Skeletal muscle satellite cell (primary cell): Measurements from ENCODE around the gene DSN1. TPM values are rescaled to one million over a fixed set of nuclear protein-coding genes. Genes with fewer than 3 reads are reported as not detected.

Experiments used
- H3K27me3 ChIP-seq: 2 replicates; pipeline ENCODE4 v1.7.0; 2013; ENCODE audit warnings: low read length; ENCODE audit not compliant: control insufficient read depth, insufficient read depth
- H3K36me3 ChIP-seq: 2 replicates; pipeline ENCODE4 v1.7.0; 2013; ENCODE audit warnings: mild to moderate bottlenecking, control low read depth, low read length; ENCODE audit not compliant: insufficient read depth
- H3K4me1 ChIP-seq: 2 replicates; pipeline ENCODE4 v1.7.0; 2013; ENCODE audit warnings: low read length; ENCODE audit not compliant: control insufficient read depth, insufficient read depth
- H3K4me2 ChIP-seq: 2 replicates; pipeline ENCODE4 v1.7.0; 2013; ENCODE audit warnings: mild to moderate bottlenecking, low read length
- H3K4me3 ChIP-seq: 2 replicates; pipeline ENCODE4 v1.7.0; 2013; ENCODE audit warnings: low read length
- H3K9ac ChIP-seq: 2 replicates; pipeline ENCODE4 v1.7.0; 2013; ENCODE audit warnings: mild to moderate bottlenecking, low read depth, low read length, moderate library complexity
- H3K9me3 ChIP-seq: replicated peaks from 2 replicates; pipeline ENCODE4 v1.7.0; 2013; ENCODE audit warnings: mild to moderate bottlenecking, control low read depth, low read length
- total RNA-seq: library from RNA; depleted of rRNA; stranded (reverse); fragments of >200 nt; gene quantifications from 2 replicates; pipeline ENCODE4 v1.2.3, GENCODE V29; 2012; rRNA removed

The DSN1 gene
- 16.0 and 21.2 TPM in 2 replicates for total RNA-seq

- no peaks in the 10 kb centered on the region for H3K9me3 ChIP-seq
- H3K4me3 ChIP-seq, result peak within 1 kb of the TSS; percentile 89
- peak within 1 kb of the TSS; percentile 100 for H3K9ac ChIP-seq
- H3K4me2 ChIP-seq, result peak within 1 kb of the TSS; percentile 100
- peaks cover 29% of the 10 kb centered on the region for H3K4me1 ChIP-seq
- H3K27me3 ChIP-seq, result no peaks in the 10 kb centered on the region
- peaks cover 4% of the 10 kb centered on the region for H3K36me3 ChIP-seq
Observed at GRCh38 chr20:36773597-36774390, at the start of gene DSN1. Gene DSN1, minus strand, starts transcription at chr20:36773763. Its CDS starts 2,305 bp downstream, at chr20:36771458.

- H3K36me3 ChIP-seq, result peaks cover 52% of the 10 kb centered on the region
- no peak overlapping the region for H3K9ac ChIP-seq
- H3K9me3 ChIP-seq, result no peaks in the 10 kb centered on the region
- H3K4me2 ChIP-seq, result no peak overlapping the region
- H3K4me3 ChIP-seq, result no peak overlapping the region
- peaks cover 11% of the 10 kb centered on the region for H3K4me1 ChIP-seq
- H3K27me3 ChIP-seq, result no peaks in the 10 kb centered on the region
Observed at GRCh38 chr20:36823121-36823520, 49.6 kb upstream of the DSN1 start.

- no peak overlapping the region for H3K4me2 ChIP-seq
- H3K4me1 ChIP-seq, result peaks cover 6% of the 10 kb centered on the region
- no peaks in the 10 kb centered on the region for H3K9me3 ChIP-seq
- H3K4me3 ChIP-seq, result no peak overlapping the region
- H3K9ac ChIP-seq, result no peak overlapping the region
- peaks cover 51% of the 10 kb centered on the region for H3K36me3 ChIP-seq
- H3K27me3 ChIP-seq, result no peaks in the 10 kb centered on the region
Observed at GRCh38 chr20:36821964-36822437, 48.4 kb upstream of the DSN1 start.

GRCh38 chr20:36820928-36821327 lies 47.4 kb upstream of the DSN1 start:
- Histone ChIP-seq H3K4me2 (no peak overlapping the region), H3K9me3 (no peaks in the 10 kb centered on the region), H3K9ac (no peak overlapping the region), H3K36me3 (peaks cover 55% of the 10 kb centered on the region), H3K27me3 (no peaks in the 10 kb centered on the region), H3K4me1 (peaks cover 6% of the 10 kb centered on the region), H3K4me3 (no peak overlapping the region)

GRCh38 chr20:36820073-36820472 lies 46.5 kb upstream of the DSN1 start:
- peaks cover 56% of the 10 kb centered on the region for H3K36me3 ChIP-seq
- peaks cover 6% of the 10 kb centered on the region for H3K4me1 ChIP-seq

GRCh38 chr20:36819659-36820058 lies 46.1 kb upstream of the DSN1 start:
- no peaks in the 10 kb centered on the region for H3K27me3 ChIP-seq
- peaks cover 57% of the 10 kb centered on the region for H3K36me3 ChIP-seq
- H3K9ac ChIP-seq, result no peak overlapping the region
- peaks cover 6% of the 10 kb centered on the region for H3K4me1 ChIP-seq
- no peak overlapping the region for H3K4me3 ChIP-seq
- H3K4me2 ChIP-seq, result no peak overlapping the region
- no peaks in the 10 kb centered on the region for H3K9me3 ChIP-seq

More at GRCh38 chr20:36820073-36820472, 46.5 kb upstream of the DSN1 start:
- H3K9ac ChIP-seq, result no peak overlapping the region
- no peaks in the 10 kb centered on the region for H3K9me3 ChIP-seq
- no peak overlapping the region for H3K4me3 ChIP-seq
- H3K4me2 ChIP-seq, result no peak overlapping the region
- no peaks in the 10 kb centered on the region for H3K27me3 ChIP-seq

- Histone ChIP-seq H3K27me3 (no peaks in the 10 kb centered on the region), H3K4me3 (no peak overlapping the region), H3K4me2 (no peak overlapping the region), H3K9me3 (no peaks in the 10 kb centered on the region), H3K36me3 (peaks cover 54% of the 10 kb centered on the region), H3K4me1 (peaks cover 6% of the 10 kb centered on the region), H3K9ac (no peak overlapping the region)
Observed at GRCh38 chr20:36818861-36819260, 45.3 kb upstream of the DSN1 start.

- Histone ChIP-seq H3K4me1 (peaks cover 6% of the 10 kb centered on the region), H3K36me3 (peaks cover 49% of the 10 kb centered on the region), H3K4me3 (no peak overlapping the region), H3K9me3 (no peaks in the 10 kb centered on the region), H3K9ac (no peak overlapping the region), H3K4me2 (no peak overlapping the region), H3K27me3 (no peaks in the 10 kb centered on the region)
Observed at GRCh38 chr20:36818185-36818584, 44.6 kb upstream of the DSN1 start.

GRCh38 chr20:36817496-36817895 lies 43.9 kb upstream of the DSN1 start:
- Histone ChIP-seq H3K27me3 (no peaks in the 10 kb centered on the region), H3K9ac (no peak overlapping the region), H3K36me3 (peaks cover 52% of the 10 kb centered on the region), H3K9me3 (no peaks in the 10 kb centered on the region), H3K4me1 (peaks cover 6% of the 10 kb centered on the region), H3K4me2 (no peak overlapping the region), H3K4me3 (no peak overlapping the region)

- H3K4me3 ChIP-seq, result no peak overlapping the region
- H3K9me3 ChIP-seq, result no peaks in the 10 kb centered on the region
- H3K4me2 ChIP-seq, result no peak overlapping the region
- H3K9ac ChIP-seq, result no peak overlapping the region
- no peaks in the 10 kb centered on the region for H3K4me1 ChIP-seq
- H3K27me3 ChIP-seq, result no peaks in the 10 kb centered on the region
- peaks cover 59% of the 10 kb centered on the region for H3K36me3 ChIP-seq
Observed at GRCh38 chr20:36815454-36816091, 42.0 kb upstream of the DSN1 start.

GRCh38 chr20:36812594-36813463 lies 39.3 kb upstream of the DSN1 start:
- peaks cover 51% of the 10 kb centered on the region for H3K36me3 ChIP-seq
- no peaks in the 10 kb centered on the region for H3K27me3 ChIP-seq
- no peak overlapping the region for H3K9ac ChIP-seq
- H3K4me1 ChIP-seq, result peaks cover 13% of the 10 kb centered on the region
- H3K4me2 ChIP-seq, result no peak overlapping the region
- H3K4me3 ChIP-seq, result no peak overlapping the region
- no peaks in the 10 kb centered on the region for H3K9me3 ChIP-seq
